ENCODE data around the gene CCDC30. TPM values are rescaled to one million over a fixed set of nuclear protein-coding genes. Genes with fewer than 3 reads are reported as not detected.
A peak's percentile ranks its signal among the peaks of the same experiment; 100 is the strongest.

CCDC30 gene
- total RNA-seq, 1 donor from 2014 or later: 3.2 TPM

- no peaks in the 10 kb centered on the region for H3K9me3 Mint-ChIP-seq (ENCODE audit: low read depth)
- H3K4me1 Mint-ChIP-seq (ENCODE audit: low read depth): peaks cover 17% of the 10 kb centered on the region
- no peaks in the 10 kb centered on the region for H3K27me3 Mint-ChIP-seq (ENCODE audit: low read depth)
- H3K36me3 Mint-ChIP-seq (ENCODE audit: low read depth): peaks cover 7% of the 10 kb centered on the region
- peak; percentile 97 for DNase-seq (ENCODE audit: low spot score)
- peak within 1 kb of the TSS; percentile 99 for H3K27ac Mint-ChIP-seq (ENCODE audit: unreplicated experiment)
- peak within 1 kb of the TSS; percentile 91 for H3K4me3 Mint-ChIP-seq (ENCODE audit: unreplicated experiment)
- peak; percentile 48 for TF ChIP-seq CTCF (IDR thresholded peaks at IDR 0.05)
Measured at GRCh38 chr1:42657981-42658876, 195.1 kb downstream of the CCDC30 start, which contains the start of gene PPIH. TSS of gene PPIH (plus strand) at chr1:42658423. CDS start at chr1:42658447, 24 bp downstream.

GRCh38 chr1:42658877-42659337 lies 195.8 kb downstream of the CCDC30 start:
- H3K4me1 Mint-ChIP-seq (ENCODE audit: low read depth): peaks cover 17% of the 10 kb centered on the region
- H3K9me3 Mint-ChIP-seq (ENCODE audit: low read depth): no peaks in the 10 kb centered on the region
- H3K4me3 Mint-ChIP-seq (ENCODE audit: unreplicated experiment): peak overlapping the region; percentile 91
- H3K27me3 Mint-ChIP-seq (ENCODE audit: low read depth): no peaks in the 10 kb centered on the region
- H3K27ac Mint-ChIP-seq (ENCODE audit: unreplicated experiment): peak overlapping the region; percentile 99
- peaks cover 7% of the 10 kb centered on the region for H3K36me3 Mint-ChIP-seq (ENCODE audit: low read depth)
- DNase-seq (ENCODE audit: low spot score): no peak
- no peak for TF ChIP-seq CTCF (IDR thresholded peaks at IDR 0.05)

- TF ChIP-seq CTCF (IDR thresholded peaks at IDR 0.05): no peak
- peaks cover 17% of the 10 kb centered on the region for H3K4me1 Mint-ChIP-seq (ENCODE audit: low read depth)
- no peaks in the 10 kb centered on the region for H3K27me3 Mint-ChIP-seq (ENCODE audit: low read depth)
- H3K4me3 Mint-ChIP-seq (ENCODE audit: unreplicated experiment): no peak overlapping the region
- H3K9me3 Mint-ChIP-seq (ENCODE audit: low read depth): no peaks in the 10 kb centered on the region
- no peak for DNase-seq (ENCODE audit: low spot score)
- H3K27ac Mint-ChIP-seq (ENCODE audit: unreplicated experiment): no peak overlapping the region
- H3K36me3 Mint-ChIP-seq (ENCODE audit: low read depth): peaks cover 11% of the 10 kb centered on the region
Measured at GRCh38 chr1:42660907-42661500, 197.9 kb downstream of the CCDC30 start.

- no peak for DNase-seq (ENCODE audit: low spot score)
- Mint-ChIP-seq H3K4me3 (ENCODE audit: unreplicated experiment) (no peak overlapping the region), H3K27me3 (ENCODE audit: low read depth) (no peaks in the 10 kb centered on the region), H3K36me3 (ENCODE audit: low read depth) (peaks cover 26% of the 10 kb centered on the region), H3K4me1 (ENCODE audit: low read depth) (no peaks in the 10 kb centered on the region), H3K9me3 (ENCODE audit: low read depth) (no peaks in the 10 kb centered on the region), H3K27ac (ENCODE audit: unreplicated experiment) (no peak overlapping the region)
- TF ChIP-seq CTCF (IDR thresholded peaks at IDR 0.05): no peak
Measured at GRCh38 chr1:42669936-42670335, 206.8 kb downstream of the CCDC30 start.

DNA sequence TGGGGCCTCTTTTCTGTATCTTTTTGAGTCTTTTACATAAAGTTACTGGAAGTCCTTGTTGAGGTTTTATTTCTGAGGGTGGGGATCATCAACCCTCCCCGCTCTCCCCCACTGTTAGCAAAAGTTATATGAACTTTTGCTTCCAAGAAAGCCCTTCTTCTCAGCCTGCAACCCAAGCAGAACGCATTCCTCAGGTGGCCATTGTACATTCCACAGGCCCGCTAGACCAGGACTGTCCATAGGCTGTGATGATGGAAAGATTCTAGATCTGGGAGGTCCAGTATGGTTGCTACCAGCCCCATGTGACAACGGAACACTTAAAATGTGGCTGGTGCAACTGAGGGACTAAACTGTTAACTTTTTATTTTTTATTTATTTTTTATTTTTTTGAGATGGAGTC lies 207.3 kb downstream of the CCDC30 start:
- Mint-ChIP-seq H3K9me3 (ENCODE audit: low read depth) (no peaks in the 10 kb centered on the region), H3K36me3 (ENCODE audit: low read depth) (peaks cover 27% of the 10 kb centered on the region), H3K4me1 (ENCODE audit: low read depth) (no peaks in the 10 kb centered on the region), H3K4me3 (ENCODE audit: unreplicated experiment) (no peak overlapping the region), H3K27ac (ENCODE audit: unreplicated experiment) (no peak overlapping the region), H3K27me3 (ENCODE audit: low read depth) (no peaks in the 10 kb centered on the region)
- no peak for DNase-seq (ENCODE audit: low spot score)
- no peak for TF ChIP-seq CTCF (IDR thresholded peaks at IDR 0.05)

Measured in chondrocyte (in vitro differentiated cells).